ENCODE measurements around the gene MTMR1.

Gene MTMR1

GRCh38 chrX:150762258-150763165, 69.3 kb downstream of the MTMR1 start:
- peaks cover 4% of the 10 kb centered on the region for H3K36me3 ChIP-seq (ENCODE audit: control insufficient read depth, insufficient read depth, low read length)
- no peak overlapping the region for H3K9ac ChIP-seq (ENCODE audit: low read depth, low read length)
- peaks cover 9% of the 10 kb centered on the region for H3K4me1 ChIP-seq (ENCODE audit: control insufficient read depth, insufficient read depth, low read length)
- peaks cover 15% of the 10 kb centered on the region for H3K9me3 ChIP-seq (ENCODE audit: control insufficient read depth, insufficient read depth, low read length)
- H3K27ac ChIP-seq (ENCODE audit: low read depth, low read length): no peak overlapping the region
- H3K27me3 ChIP-seq (ENCODE audit: control insufficient read depth, insufficient read depth, low read length): no peaks in the 10 kb centered on the region
- no peak overlapping the region for H3K4me3 ChIP-seq (ENCODE audit: low read depth, low read length)

- Histone ChIP-seq H3K27ac (ENCODE audit: low read depth, low read length) (no peak overlapping the region), H3K36me3 (ENCODE audit: control insufficient read depth, insufficient read depth, low read length) (peaks cover 4% of the 10 kb centered on the region), H3K27me3 (ENCODE audit: control insufficient read depth, insufficient read depth, low read length) (no peaks in the 10 kb centered on the region), H3K4me1 (ENCODE audit: control insufficient read depth, insufficient read depth, low read length) (peaks cover 9% of the 10 kb centered on the region), H3K4me3 (ENCODE audit: low read depth, low read length) (no peak overlapping the region), H3K9me3 (ENCODE audit: control insufficient read depth, insufficient read depth, low read length) (peaks cover 10% of the 10 kb centered on the region), H3K9ac (ENCODE audit: low read depth, low read length) (no peak overlapping the region)
These were observed 70.2 kb downstream of the MTMR1 start for GRCh38 chrX:150763303-150763797.

GRCh38 chrX:150763810-150764209, 70.6 kb downstream of the MTMR1 start:
- H3K9ac ChIP-seq (ENCODE audit: low read depth, low read length): no peak overlapping the region

DNA sequence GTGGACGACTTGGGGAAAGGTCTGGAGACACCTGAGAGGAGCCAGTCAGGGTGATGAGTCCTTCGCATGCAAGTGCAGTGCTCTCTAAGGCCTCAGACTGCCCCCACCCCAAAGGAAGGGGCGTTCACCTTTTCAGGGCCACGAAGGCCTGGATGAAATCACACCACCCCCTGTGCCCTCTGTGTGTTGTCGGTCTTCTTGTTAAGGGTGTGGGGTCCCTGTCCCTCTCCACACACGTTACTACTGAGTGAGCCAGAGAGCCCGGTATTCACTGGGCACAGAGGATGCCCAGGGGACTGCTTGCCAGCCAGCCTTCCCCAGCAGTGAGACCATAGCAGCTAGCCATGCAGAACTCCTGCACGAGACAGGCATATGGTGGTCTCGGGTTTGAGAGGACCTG, 72.0 kb downstream of the MTMR1 start:
- H3K27ac ChIP-seq (ENCODE audit: low read depth, low read length): no peak overlapping the region
- no peak overlapping the region for H3K4me3 ChIP-seq (ENCODE audit: low read depth, low read length)
- peaks cover 4% of the 10 kb centered on the region for H3K36me3 ChIP-seq (ENCODE audit: control insufficient read depth, insufficient read depth, low read length)
- no peak overlapping the region for H3K9ac ChIP-seq (ENCODE audit: low read depth, low read length)
- peaks cover 9% of the 10 kb centered on the region for H3K4me1 ChIP-seq (ENCODE audit: control insufficient read depth, insufficient read depth, low read length)
- H3K9me3 ChIP-seq (ENCODE audit: control insufficient read depth, insufficient read depth, low read length): peaks cover 10% of the 10 kb centered on the region; the same call in 1 of the 2 replicates
- H3K27me3 ChIP-seq (ENCODE audit: control insufficient read depth, insufficient read depth, low read length): no peaks in the 10 kb centered on the region

More at GRCh38 chrX:150763810-150764209, 70.6 kb downstream of the MTMR1 start:
- Histone ChIP-seq H3K4me3 (ENCODE audit: low read depth, low read length) (no peak overlapping the region), H3K27ac (ENCODE audit: low read depth, low read length) (no peak overlapping the region), H3K27me3 (ENCODE audit: control insufficient read depth, insufficient read depth, low read length) (no peaks in the 10 kb centered on the region), H3K4me1 (ENCODE audit: control insufficient read depth, insufficient read depth, low read length) (peaks cover 9% of the 10 kb centered on the region), H3K9me3 (ENCODE audit: control insufficient read depth, insufficient read depth, low read length) (peaks cover 10% of the 10 kb centered on the region), H3K36me3 (ENCODE audit: control insufficient read depth, insufficient read depth, low read length) (peaks cover 4% of the 10 kb centered on the region)

DNA sequence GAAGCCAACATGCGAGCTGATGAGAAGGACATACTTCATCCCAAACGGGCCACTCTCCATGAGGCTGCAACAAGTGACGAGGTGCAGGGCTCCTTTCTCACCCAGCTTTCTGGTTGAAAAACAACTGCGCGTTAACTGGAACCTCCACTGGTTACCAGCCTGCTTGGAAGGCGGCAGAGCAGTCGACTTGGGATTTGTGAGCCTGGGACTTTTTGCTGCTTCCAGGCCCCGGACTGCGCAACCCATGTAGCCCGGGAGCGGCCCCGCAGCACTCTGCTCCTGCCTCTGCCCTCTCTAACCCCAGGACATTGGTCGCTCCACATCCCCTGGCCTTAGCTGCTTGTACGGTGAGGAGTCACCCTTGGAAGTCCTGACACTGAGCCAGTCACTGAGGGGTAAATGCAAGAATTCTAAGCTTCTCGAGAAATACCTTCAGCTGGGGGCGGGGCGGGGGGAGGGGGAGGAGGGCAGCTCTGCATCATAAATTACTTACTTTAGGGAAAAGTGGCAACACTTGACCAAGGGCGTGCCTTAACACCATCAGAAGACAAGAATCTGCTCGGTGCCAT, 72.7 kb downstream of the MTMR1 start:
- Histone ChIP-seq H3K9me3 (ENCODE audit: control insufficient read depth, insufficient read depth, low read length) (peaks cover 10% of the 10 kb centered on the region; the same call in 1 of the 2 replicates), H3K36me3 (ENCODE audit: control insufficient read depth, insufficient read depth, low read length) (peaks cover 4% of the 10 kb centered on the region), H3K27ac (ENCODE audit: low read depth, low read length) (no peak overlapping the region), H3K4me1 (ENCODE audit: control insufficient read depth, insufficient read depth, low read length) (peaks cover 9% of the 10 kb centered on the region), H3K27me3 (ENCODE audit: control insufficient read depth, insufficient read depth, low read length) (no peaks in the 10 kb centered on the region), H3K4me3 (ENCODE audit: low read depth, low read length) (no peak overlapping the region), H3K9ac (ENCODE audit: low read depth, low read length) (no peak overlapping the region)

GRCh38 chrX:150766351-150767044, 73.3 kb downstream of the MTMR1 start:
- Histone ChIP-seq H3K27me3 (ENCODE audit: control insufficient read depth, insufficient read depth, low read length) (no peaks in the 10 kb centered on the region), H3K4me3 (ENCODE audit: low read depth, low read length) (no peak overlapping the region), H3K36me3 (ENCODE audit: control insufficient read depth, insufficient read depth, low read length) (peaks cover 4% of the 10 kb centered on the region), H3K9ac (ENCODE audit: low read depth, low read length) (no peak overlapping the region), H3K27ac (ENCODE audit: low read depth, low read length) (no peak overlapping the region), H3K4me1 (ENCODE audit: control insufficient read depth, insufficient read depth, low read length) (peaks cover 9% of the 10 kb centered on the region), H3K9me3 (ENCODE audit: control insufficient read depth, insufficient read depth, low read length) (peaks cover 10% of the 10 kb centered on the region; the same call in 1 of the 2 replicates)

DNA sequence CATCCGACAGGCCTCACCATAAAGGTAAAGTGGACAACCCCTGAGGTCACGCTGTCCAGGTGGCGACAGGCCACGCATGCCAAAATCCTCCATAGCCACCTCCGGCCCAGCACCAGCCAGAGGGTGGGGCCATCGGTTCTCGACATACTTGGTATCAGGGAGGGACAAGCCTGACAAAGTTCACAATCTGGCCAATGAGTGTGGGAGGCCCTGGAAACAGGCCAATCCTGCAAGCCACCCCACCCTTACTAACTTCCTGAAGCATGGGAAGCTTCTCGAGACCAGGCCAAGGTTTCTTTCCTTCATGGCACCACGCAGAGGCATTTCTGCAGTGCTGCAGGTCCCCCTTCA, 73.8 kb downstream of the MTMR1 start:
- peaks cover 9% of the 10 kb centered on the region for H3K4me1 ChIP-seq (ENCODE audit: control insufficient read depth, insufficient read depth, low read length)
- no peak overlapping the region for H3K27ac ChIP-seq (ENCODE audit: low read depth, low read length)
- no peak overlapping the region for H3K4me3 ChIP-seq (ENCODE audit: low read depth, low read length)
- no peaks in the 10 kb centered on the region for H3K27me3 ChIP-seq (ENCODE audit: control insufficient read depth, insufficient read depth, low read length)
- H3K9me3 ChIP-seq (ENCODE audit: control insufficient read depth, insufficient read depth, low read length): peaks cover 10% of the 10 kb centered on the region
- peaks cover 4% of the 10 kb centered on the region for H3K36me3 ChIP-seq (ENCODE audit: control insufficient read depth, insufficient read depth, low read length)
- H3K9ac ChIP-seq (ENCODE audit: low read depth, low read length): no peak overlapping the region

GRCh38 chrX:150767475-150768131, 74.4 kb downstream of the MTMR1 start:
- H3K9ac ChIP-seq (ENCODE audit: low read depth, low read length): no peak overlapping the region
- H3K27ac ChIP-seq (ENCODE audit: low read depth, low read length): no peak overlapping the region
- H3K4me1 ChIP-seq (ENCODE audit: control insufficient read depth, insufficient read depth, low read length): peaks cover 9% of the 10 kb centered on the region
- no peak overlapping the region for H3K4me3 ChIP-seq (ENCODE audit: low read depth, low read length)
- H3K9me3 ChIP-seq (ENCODE audit: control insufficient read depth, insufficient read depth, low read length): peaks cover 10% of the 10 kb centered on the region
- H3K36me3 ChIP-seq (ENCODE audit: control insufficient read depth, insufficient read depth, low read length): peaks cover 4% of the 10 kb centered on the region; the same call in 1 of the 2 replicates
- no peaks in the 10 kb centered on the region for H3K27me3 ChIP-seq (ENCODE audit: control insufficient read depth, insufficient read depth, low read length)

GRCh38 chrX:150768132-150768485, 74.9 kb downstream of the MTMR1 start:
- no peak overlapping the region for H3K9ac ChIP-seq (ENCODE audit: low read depth, low read length)
- no peak overlapping the region for H3K27ac ChIP-seq (ENCODE audit: low read depth, low read length)

DNA sequence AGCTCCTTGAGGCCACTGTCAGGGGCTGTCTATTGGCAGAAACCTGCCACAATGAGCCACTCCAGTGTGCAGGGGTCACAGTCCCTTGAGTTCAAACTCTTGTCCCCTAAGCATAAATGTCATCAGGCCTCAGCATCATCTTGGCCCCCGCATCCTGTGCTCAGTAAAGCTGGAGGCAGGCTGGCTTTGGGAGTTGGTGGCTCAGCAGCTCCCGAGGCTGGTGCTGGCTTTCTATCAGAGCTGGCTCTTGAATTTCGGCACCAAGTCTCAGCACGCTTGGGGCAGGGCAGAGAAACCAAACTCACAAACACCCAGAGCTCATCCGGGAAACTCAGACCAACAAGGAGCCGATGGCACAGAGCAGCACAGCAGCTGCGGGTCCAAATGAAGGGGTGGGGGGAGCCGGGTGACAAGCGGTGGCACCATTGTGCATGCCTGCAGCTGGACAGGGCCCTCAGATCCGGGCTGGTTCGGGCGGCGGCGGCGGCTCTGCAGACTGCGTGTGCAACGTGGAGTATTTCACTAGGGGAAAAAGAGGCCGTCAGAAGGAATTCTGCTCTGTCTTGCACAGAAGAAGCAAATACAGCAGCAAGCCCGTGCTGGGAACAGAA, 75.5 kb downstream of the MTMR1 start:
- H3K36me3 ChIP-seq (ENCODE audit: control insufficient read depth, insufficient read depth, low read length): peaks cover 4% of the 10 kb centered on the region; the same call in 1 of the 2 replicates
- H3K27me3 ChIP-seq (ENCODE audit: control insufficient read depth, insufficient read depth, low read length): no peaks in the 10 kb centered on the region
- H3K9me3 ChIP-seq (ENCODE audit: control insufficient read depth, insufficient read depth, low read length): peaks cover 10% of the 10 kb centered on the region
- peaks cover 9% of the 10 kb centered on the region for H3K4me1 ChIP-seq (ENCODE audit: control insufficient read depth, insufficient read depth, low read length)
- H3K9ac ChIP-seq (ENCODE audit: low read depth, low read length): no peak overlapping the region
- H3K27ac ChIP-seq (ENCODE audit: low read depth, low read length): no peak overlapping the region
- H3K4me3 ChIP-seq (ENCODE audit: low read depth, low read length): no peak overlapping the region

More at GRCh38 chrX:150768132-150768485, 74.9 kb downstream of the MTMR1 start:
- Histone ChIP-seq H3K4me3 (ENCODE audit: low read depth, low read length) (no peak overlapping the region), H3K4me1 (ENCODE audit: control insufficient read depth, insufficient read depth, low read length) (peaks cover 9% of the 10 kb centered on the region), H3K9me3 (ENCODE audit: control insufficient read depth, insufficient read depth, low read length) (peaks cover 10% of the 10 kb centered on the region), H3K27me3 (ENCODE audit: control insufficient read depth, insufficient read depth, low read length) (no peaks in the 10 kb centered on the region), H3K36me3 (ENCODE audit: control insufficient read depth, insufficient read depth, low read length) (peaks cover 4% of the 10 kb centered on the region; the same call in 1 of the 2 replicates)
